GM23338 (cell line): ENCODE data around the gene TUB. TPM values are rescaled to one million over a fixed set of nuclear protein-coding genes. Genes with fewer than 3 reads are reported as not detected.

Source experiments
- ATAC-seq: fragments of 200-7000 bp; cut with Tn5 transposase; 3 replicates; pipeline ENCODE4 v1.9.1; 2020
- DNase-seq: peaks from one replicate; pipeline ENCODE4 v3.0.0-alpha.2; 2015; ENCODE audit warnings: low spot score
- H2AFZ ChIP-seq: fragments of 200-600 bp; sonication (generic); 2 replicates; pipeline ENCODE4 v1.8.0; 2016; ENCODE audit warnings: antibody characterized with exemption, mild to moderate bottlenecking, moderate library complexity
- H3F3A ChIP-seq: fragments of 200-600 bp; sonication (generic); replicated peaks from 2 replicates; pipeline ENCODE4 v1.8.0; 2017; ENCODE audit warnings: antibody characterized with exemption, mixed run types, low read depth
- H3K27ac ChIP-seq: fragments of 200-600 bp; sonication (generic); 2 replicates; pipeline ENCODE4 v1.6.1; 2016; ENCODE audit warnings: low read depth
- H3K27me3 ChIP-seq: fragments of 200-600 bp; sonication (generic); 2 replicates; pipeline ENCODE4 v1.8.0; 2016; ENCODE audit warnings: mild to moderate bottlenecking, mixed run types, moderate library complexity; ENCODE audit not compliant: insufficient read depth
- H3K36me3 ChIP-seq: fragments of 200-600 bp; sonication (generic); 2 replicates; pipeline ENCODE4 v1.8.0; 2016; ENCODE audit warnings: mild to moderate bottlenecking; ENCODE audit not compliant: insufficient read depth
- H3K4me1 ChIP-seq: fragments of 200-600 bp; sonication (generic); 2 replicates; pipeline ENCODE4 v1.8.0; 2016; ENCODE audit warnings: mild to moderate bottlenecking, moderate library complexity; ENCODE audit not compliant: insufficient read depth
- H3K4me2 ChIP-seq: fragments of 200-600 bp; sonication (generic); 2 replicates; pipeline ENCODE4 v1.7.1; 2017; ENCODE audit warnings: mixed run types
- H3K4me3 ChIP-seq: fragments of 200-600 bp; sonication (generic); 2 replicates; pipeline ENCODE4 v1.6.1; 2016; ENCODE audit warnings: mixed run types
- H3K79me2 ChIP-seq: fragments of 200-600 bp; sonication (generic); replicated peaks from 2 replicates; pipeline ENCODE4 v1.8.0; 2017; ENCODE audit warnings: mild to moderate bottlenecking; ENCODE audit not compliant: insufficient read depth
- H3K9me2 ChIP-seq: fragments of 200-600 bp; sonication (generic); 2 replicates; pipeline ENCODE4 v1.8.0; 2017; ENCODE audit not compliant: insufficient read depth
- H4K20me1 ChIP-seq: fragments of 200-600 bp; sonication (generic); replicated peaks from 2 replicates; pipeline ENCODE4 v1.8.0; 2017; ENCODE audit warnings: mild to moderate bottlenecking; ENCODE audit not compliant: insufficient read depth
- H3K27ac Mint-ChIP-seq: 2 replicates; pipeline ENCODE4 v1.8.0; 2020; ENCODE audit warnings: inconsistent platforms, mild to moderate bottlenecking, moderate library complexity, mixed read lengths
- H3K27me3 Mint-ChIP-seq: 3 replicates; pipeline ENCODE4 v1.8.0; 2022; ENCODE audit warnings: low read depth, mild to moderate bottlenecking, moderate library complexity, mixed read lengths, inconsistent platforms; ENCODE audit not compliant: insufficient read depth, poor library complexity
- H3K36me3 Mint-ChIP-seq: 3 replicates; pipeline ENCODE4 v1.8.0; 2021; ENCODE audit warnings: low read depth, mild to moderate bottlenecking, inconsistent platforms, moderate library complexity, mixed read lengths
- H3K4me1 Mint-ChIP-seq: 3 replicates; pipeline ENCODE4 v1.8.0; 2020; ENCODE audit warnings: mild to moderate bottlenecking, inconsistent platforms, mixed read lengths
- H3K4me3 Mint-ChIP-seq: 3 replicates; pipeline ENCODE4 v1.8.0; 2021; ENCODE audit warnings: moderate library complexity, mild to moderate bottlenecking, inconsistent platforms, mixed read lengths
- H3K9me3 Mint-ChIP-seq: 3 replicates; pipeline ENCODE4 v1.8.0; 2020; ENCODE audit warnings: moderate library complexity, mild to moderate bottlenecking, inconsistent platforms, mixed read lengths
- NANOG ChIP-seq: IDR thresholded peaks from 2 replicates; pipeline ENCODE4 v1.6.1; 2016; ENCODE audit warnings: antibody characterized with exemption, borderline replicate concordance
- STAT1 ChIP-seq: IDR thresholded peaks from one replicate; pipeline ENCODE4 v1.6.1; 2016; ENCODE audit warnings: antibody characterized with exemption; ENCODE audit not compliant: unreplicated experiment
- ZNF331 ChIP-seq: fragments of 250-450 bp; sonication (Bioruptor Pico); IDR thresholded peaks from 2 replicates; pipeline ENCODE4 v1.5.0; 2020; ENCODE audit warnings: low read depth, mild to moderate bottlenecking, moderate library complexity
- polyA plus RNA-seq: library from polyadenylated mRNA; unstranded; fragments of >200 nt; fragmentation: Nextera tagmentation; extraction: Ambion mirVana; gene quantifications from 2 replicates; pipeline ENCODE4 v1.2.1, GENCODE V29; 2016
- total RNA-seq: library from RNA; depleted of rRNA; stranded (reverse); fragments of >200 nt; shearing (Covaris generic); gene quantifications from 2 replicates; pipeline ENCODE4 v1.2.3, GENCODE V29; 2014
- TF ChIP-seq, protein P1 (sequence below): fragments of 250-450 bp; sonication (Bioruptor Pico); IDR thresholded peaks from 2 replicates; pipeline ENCODE4 v1.5.0; 2020; ENCODE audit warnings: mild to moderate bottlenecking, moderate library complexity
- TF ChIP-seq, protein P2 (sequence below): IDR thresholded peaks from one replicate; pipeline ENCODE4 v1.6.1; 2018; ENCODE audit warnings: antibody characterized with exemption; ENCODE audit not compliant: unreplicated experiment

TUB gene
- total and polyA plus RNA-seq, 2 experiments from 2014 or later: 5.5 to 30.4 TPM

- peak; percentile 29; the same call in 1 of the 3 replicates for ATAC-seq
- Histone ChIP-seq H3F3A (no peaks in the 10 kb centered on the region), H3K27ac (no peak overlapping the region), H3K36me3 (no peaks in the 10 kb centered on the region), H3K4me2 (no peak overlapping the region), H3K4me1 (no peaks in the 10 kb centered on the region), H3K9me2 (no peaks in the 10 kb centered on the region), H3K27me3 (no peaks in the 10 kb centered on the region), H2AFZ (no peak overlapping the region), H3K79me2 (no peaks in the 10 kb centered on the region), H4K20me1 (no peaks in the 10 kb centered on the region), H3K4me3 (no peak overlapping the region)
- TF ChIP-seq STAT1 (no peak), ZNF331 (CRISPR knock-in tag) (no peak), NANOG (no peak)
- TF ChIP-seq, protein P1, sequence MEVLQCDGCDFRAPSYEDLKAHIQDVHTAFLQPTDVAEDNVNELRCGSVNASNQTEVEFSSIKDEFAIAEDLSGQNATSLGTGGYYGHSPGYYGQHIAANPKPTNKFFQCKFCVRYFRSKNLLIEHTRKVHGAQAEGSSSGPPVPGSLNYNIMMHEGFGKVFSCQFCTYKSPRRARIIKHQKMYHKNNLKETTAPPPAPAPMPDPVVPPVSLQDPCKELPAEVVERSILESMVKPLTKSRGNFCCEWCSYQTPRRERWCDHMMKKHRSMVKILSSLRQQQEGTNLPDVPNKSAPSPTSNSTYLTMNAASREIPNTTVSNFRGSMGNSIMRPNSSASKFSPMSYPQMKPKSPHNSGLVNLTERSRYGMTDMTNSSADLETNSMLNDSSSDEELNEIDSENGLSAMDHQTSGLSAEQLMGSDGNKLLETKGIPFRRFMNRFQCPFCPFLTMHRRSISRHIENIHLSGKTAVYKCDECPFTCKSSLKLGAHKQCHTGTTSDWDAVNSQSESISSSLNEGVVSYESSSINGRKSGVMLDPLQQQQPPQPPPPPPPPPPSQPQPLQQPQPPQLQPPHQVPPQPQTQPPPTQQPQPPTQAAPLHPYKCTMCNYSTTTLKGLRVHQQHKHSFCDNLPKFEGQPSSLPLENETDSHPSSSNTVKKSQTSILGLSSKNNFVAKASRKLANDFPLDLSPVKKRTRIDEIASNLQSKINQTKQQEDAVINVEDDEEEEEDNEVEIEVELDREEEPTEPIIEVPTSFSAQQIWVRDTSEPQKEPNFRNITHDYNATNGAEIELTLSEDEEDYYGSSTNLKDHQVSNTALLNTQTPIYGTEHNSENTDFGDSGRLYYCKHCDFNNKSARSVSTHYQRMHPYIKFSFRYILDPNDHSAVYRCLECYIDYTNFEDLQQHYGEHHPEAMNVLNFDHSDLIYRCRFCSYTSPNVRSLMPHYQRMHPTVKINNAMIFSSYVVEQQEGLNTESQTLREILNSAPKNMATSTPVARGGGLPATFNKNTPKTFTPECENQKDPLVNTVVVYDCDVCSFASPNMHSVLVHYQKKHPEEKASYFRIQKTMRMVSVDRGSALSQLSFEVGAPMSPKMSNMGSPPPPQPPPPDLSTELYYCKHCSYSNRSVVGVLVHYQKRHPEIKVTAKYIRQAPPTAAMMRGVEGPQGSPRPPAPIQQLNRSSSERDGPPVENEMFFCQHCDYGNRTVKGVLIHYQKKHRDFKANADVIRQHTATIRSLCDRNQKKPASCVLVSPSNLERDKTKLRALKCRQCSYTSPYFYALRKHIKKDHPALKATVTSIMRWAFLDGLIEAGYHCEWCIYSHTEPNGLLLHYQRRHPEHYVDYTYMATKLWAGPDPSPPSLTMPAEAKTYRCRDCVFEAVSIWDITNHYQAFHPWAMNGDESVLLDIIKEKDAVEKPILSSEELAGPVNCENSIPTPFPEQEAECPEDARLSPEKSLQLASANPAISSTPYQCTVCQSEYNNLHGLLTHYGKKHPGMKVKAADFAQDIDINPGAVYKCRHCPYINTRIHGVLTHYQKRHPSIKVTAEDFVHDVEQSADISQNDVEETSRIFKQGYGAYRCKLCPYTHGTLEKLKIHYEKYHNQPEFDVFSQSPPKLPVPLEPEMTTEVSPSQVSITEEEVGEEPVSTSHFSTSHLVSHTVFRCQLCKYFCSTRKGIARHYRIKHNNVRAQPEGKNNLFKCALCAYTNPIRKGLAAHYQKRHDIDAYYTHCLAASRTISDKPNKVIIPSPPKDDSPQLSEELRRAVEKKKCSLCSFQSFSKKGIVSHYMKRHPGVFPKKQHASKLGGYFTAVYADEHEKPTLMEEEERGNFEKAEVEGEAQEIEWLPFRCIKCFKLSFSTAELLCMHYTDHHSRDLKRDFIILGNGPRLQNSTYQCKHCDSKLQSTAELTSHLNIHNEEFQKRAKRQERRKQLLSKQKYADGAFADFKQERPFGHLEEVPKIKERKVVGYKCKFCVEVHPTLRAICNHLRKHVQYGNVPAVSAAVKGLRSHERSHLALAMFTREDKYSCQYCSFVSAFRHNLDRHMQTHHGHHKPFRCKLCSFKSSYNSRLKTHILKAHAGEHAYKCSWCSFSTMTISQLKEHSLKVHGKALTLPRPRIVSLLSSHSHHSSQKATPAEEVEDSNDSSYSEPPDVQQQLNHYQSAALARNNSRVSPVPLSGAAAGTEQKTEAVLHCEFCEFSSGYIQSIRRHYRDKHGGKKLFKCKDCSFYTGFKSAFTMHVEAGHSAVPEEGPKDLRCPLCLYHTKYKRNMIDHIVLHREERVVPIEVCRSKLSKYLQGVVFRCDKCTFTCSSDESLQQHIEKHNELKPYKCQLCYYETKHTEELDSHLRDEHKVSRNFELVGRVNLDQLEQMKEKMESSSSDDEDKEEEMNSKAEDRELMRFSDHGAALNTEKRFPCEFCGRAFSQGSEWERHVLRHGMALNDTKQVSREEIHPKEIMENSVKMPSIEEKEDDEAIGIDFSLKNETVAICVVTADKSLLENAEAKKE (CRISPR knock-in tag): no peak
- TF ChIP-seq, protein P2, sequence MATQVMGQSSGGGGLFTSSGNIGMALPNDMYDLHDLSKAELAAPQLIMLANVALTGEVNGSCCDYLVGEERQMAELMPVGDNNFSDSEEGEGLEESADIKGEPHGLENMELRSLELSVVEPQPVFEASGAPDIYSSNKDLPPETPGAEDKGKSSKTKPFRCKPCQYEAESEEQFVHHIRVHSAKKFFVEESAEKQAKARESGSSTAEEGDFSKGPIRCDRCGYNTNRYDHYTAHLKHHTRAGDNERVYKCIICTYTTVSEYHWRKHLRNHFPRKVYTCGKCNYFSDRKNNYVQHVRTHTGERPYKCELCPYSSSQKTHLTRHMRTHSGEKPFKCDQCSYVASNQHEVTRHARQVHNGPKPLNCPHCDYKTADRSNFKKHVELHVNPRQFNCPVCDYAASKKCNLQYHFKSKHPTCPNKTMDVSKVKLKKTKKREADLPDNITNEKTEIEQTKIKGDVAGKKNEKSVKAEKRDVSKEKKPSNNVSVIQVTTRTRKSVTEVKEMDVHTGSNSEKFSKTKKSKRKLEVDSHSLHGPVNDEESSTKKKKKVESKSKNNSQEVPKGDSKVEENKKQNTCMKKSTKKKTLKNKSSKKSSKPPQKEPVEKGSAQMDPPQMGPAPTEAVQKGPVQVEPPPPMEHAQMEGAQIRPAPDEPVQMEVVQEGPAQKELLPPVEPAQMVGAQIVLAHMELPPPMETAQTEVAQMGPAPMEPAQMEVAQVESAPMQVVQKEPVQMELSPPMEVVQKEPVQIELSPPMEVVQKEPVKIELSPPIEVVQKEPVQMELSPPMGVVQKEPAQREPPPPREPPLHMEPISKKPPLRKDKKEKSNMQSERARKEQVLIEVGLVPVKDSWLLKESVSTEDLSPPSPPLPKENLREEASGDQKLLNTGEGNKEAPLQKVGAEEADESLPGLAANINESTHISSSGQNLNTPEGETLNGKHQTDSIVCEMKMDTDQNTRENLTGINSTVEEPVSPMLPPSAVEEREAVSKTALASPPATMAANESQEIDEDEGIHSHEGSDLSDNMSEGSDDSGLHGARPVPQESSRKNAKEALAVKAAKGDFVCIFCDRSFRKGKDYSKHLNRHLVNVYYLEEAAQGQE: no peak
- DNase-seq: no peak
- H3K27me3 Mint-ChIP-seq: peaks cover 6% of the 10 kb centered on the region
- no peak overlapping the region for H3K4me3 Mint-ChIP-seq
- H3K9me3 Mint-ChIP-seq: no peaks in the 10 kb centered on the region
- H3K36me3 Mint-ChIP-seq: no peaks in the 10 kb centered on the region
- H3K27ac Mint-ChIP-seq: no peak overlapping the region
- H3K4me1 Mint-ChIP-seq: peaks cover 2% of the 10 kb centered on the region; the same call in 2 of the 3 replicates
Measured at GRCh38 chr11:8038811-8039529, 42.0 kb upstream of the TUB start.
